Esophagus muscularis mucosa (tissue), 4 donors: Measurements from ENCODE around the gene KCNMB2. TPM values are rescaled to one million over a fixed set of nuclear protein-coding genes. Genes with fewer than 3 reads are reported as not detected.
"Not testable (repeated sequence)": the region's sequence is repeated elsewhere in the genome, so short reads cannot be mapped to it uniquely, and the experiment has no call there.

Experiments
- DNase-seq: peaks from one replicate; pipeline ENCODE4 v3.0.0-alpha.2; 2017; ENCODE audit errors: extremely low spot score
- H3K27ac ChIP-seq, 4 donors: fragments of 200-600 bp; sonication (generic); replicated peaks in 1 of 4; 1 replicate in 3 of 4; 2 replicates in 1 of 4; pipeline ENCODE4 v1.5.1; 2016 to 2019; ENCODE audit warnings: mild to moderate bottlenecking in 1 of 4
- H3K27me3 ChIP-seq, 4 donors: fragments of 200-600 bp; sonication (generic); one replicate each; pipeline versions ENCODE4 v1.5.1 to v1.6.0; 2016 to 2019
- H3K36me3 ChIP-seq, 4 donors: fragments of 200-600 bp; sonication (generic); one replicate each; pipeline ENCODE4 v1.5.1; 2016 to 2019
- H3K4me1 ChIP-seq, 4 donors: fragments of 200-600 bp; sonication (generic); one replicate each; pipeline ENCODE4 v1.5.1; 2016 to 2019
- H3K4me3 ChIP-seq, 4 donors: fragments of 200-600 bp; sonication (generic); 1 replicate in 2 of 4; 2 replicates in 2 of 4; pipeline ENCODE4 v1.5.1; 2016 to 2019; ENCODE audit warnings: mild to moderate bottlenecking in 4 of 4, moderate library complexity in 1 of 4
- H3K9me3 ChIP-seq, 4 donors: fragments of 200-600 bp; sonication (generic); 1 replicate in 3 of 4; 2 replicates in 1 of 4; pipeline ENCODE4 v1.5.1; 2016 to 2019
- EP300 ChIP-seq: sonication (generic); formaldehyde crosslinking; IDR thresholded peaks from one replicate; pipeline ENCODE4 v1.6.1; 2017; ENCODE audit warnings: antibody characterized with exemption
- POLR2A ChIP-seq: fragments of 450-650 bp; IDR thresholded peaks from one replicate; pipeline ENCODE4 v1.6.1; 2017; ENCODE audit warnings: antibody characterized with exemption, moderate library complexity, mild to moderate bottlenecking, low read depth
- POLR2AphosphoS5 ChIP-seq, 2 donors: sonication (generic); formaldehyde crosslinking; IDR thresholded peaks; one replicate each; pipeline ENCODE4 v1.6.1; 2017; ENCODE audit warnings: antibody characterized with exemption in 2 of 2
- WGBS: methylation state at CpG from one replicate; pipeline ENCODE4 v1.1.5; 2018; 5-methylcytosine and 5-hydroxymethylcytosine counted together
- intact Hi-C: fragments of 100-400 bp; cut with DNase I; formaldehyde crosslinking; loops from one replicate; pipeline ENCODE4 v1.15.1; 2023
- total RNA-seq, 4 donors: library from RNA; depleted of rRNA; stranded (reverse); fragments of >200 nt; gene quantifications; one replicate each; pipeline versions ENCODE4 v1.1.0 to v1.2.1, GENCODE V29; 2016
- TF ChIP-seq, protein P1 (sequence below), 3 experiments: fragments of 200-600 bp in 2 of 3; fragments of 450-650 bp in 1 of 3; sonication (generic) in 2 of 3; IDR thresholded peaks; one replicate each; pipeline ENCODE4 v1.5.1; 2017 to 2019; ENCODE audit warnings: antibody characterized with exemption in 3 of 3, mild to moderate bottlenecking in 2 of 3, moderate library complexity in 1 of 3

KCNMB2 gene
- total RNA-seq, 4 donors from 2014 or later = 0.17 to 0.40 TPM; not detected in 2

DNA sequence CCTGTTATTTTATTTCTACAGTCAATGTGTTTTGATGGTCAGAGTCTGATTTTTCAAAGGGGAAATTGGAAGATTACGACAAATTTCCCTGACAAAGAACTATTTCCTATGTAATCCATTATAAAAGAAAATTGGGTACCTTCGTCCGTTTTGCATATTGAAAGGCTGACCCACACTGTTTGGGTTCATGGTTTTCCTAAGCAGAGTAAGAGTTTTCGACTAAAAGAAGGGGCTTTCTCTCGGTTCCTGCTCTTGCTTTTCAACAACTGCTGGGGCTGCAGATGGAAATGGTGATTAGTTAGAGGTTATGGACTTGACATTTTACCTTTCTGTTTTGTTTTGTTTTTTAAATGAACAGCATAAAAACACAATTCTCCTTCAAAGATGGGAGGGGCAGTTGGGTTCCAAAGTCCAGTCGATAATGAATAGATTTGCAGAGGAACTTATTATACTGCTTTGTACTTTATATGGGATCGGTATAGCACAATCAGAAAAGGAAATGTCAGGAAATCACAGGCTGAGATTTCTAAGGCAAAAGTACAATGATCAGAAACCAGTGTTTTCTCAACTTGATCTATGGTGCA is 978 bp downstream of the KCNMB2 start:
- no peak overlapping the region for H3K27ac ChIP-seq

DNA sequence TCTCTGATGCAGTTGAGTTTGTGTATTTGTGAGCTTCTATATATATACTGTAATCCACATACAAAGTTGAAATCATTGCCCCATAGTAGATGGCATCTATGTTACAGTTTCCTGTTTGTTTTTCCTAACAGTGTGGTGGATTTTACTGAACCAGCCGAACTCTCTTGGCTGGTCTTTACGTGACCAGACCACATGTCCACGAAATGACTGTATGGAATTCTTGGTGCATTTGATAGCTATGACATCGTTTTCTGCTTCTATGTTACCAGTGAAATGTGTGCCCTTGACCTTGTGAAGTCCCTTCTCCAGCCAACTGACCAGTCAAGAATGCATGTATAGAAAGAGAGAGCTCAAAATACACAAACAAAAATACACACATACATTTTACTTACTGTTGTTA is 1.8 kb downstream of the KCNMB2 start:
- intact Hi-C loops = no loop called here
- Histone ChIP-seq H3K9me3 (no peaks in the 10 kb centered on the region), H3K27me3 (peaks cover 0 to 3% (median 0%) of the 10 kb centered on the region in 4 donors), H3K4me1 (peaks cover 0 to 18% (median 9%) of the 10 kb centered on the region in 4 donors), H3K36me3 (no peaks in the 10 kb centered on the region), H3K4me3 (no peak overlapping the region), H3K27ac (no peak overlapping the region)
- DNase-seq = no peak
- WGBS = 76% methylated on average over 4 of the region's 4 CpGs
- TF ChIP-seq EP300 = no peak
- TF ChIP-seq, protein P1, sequence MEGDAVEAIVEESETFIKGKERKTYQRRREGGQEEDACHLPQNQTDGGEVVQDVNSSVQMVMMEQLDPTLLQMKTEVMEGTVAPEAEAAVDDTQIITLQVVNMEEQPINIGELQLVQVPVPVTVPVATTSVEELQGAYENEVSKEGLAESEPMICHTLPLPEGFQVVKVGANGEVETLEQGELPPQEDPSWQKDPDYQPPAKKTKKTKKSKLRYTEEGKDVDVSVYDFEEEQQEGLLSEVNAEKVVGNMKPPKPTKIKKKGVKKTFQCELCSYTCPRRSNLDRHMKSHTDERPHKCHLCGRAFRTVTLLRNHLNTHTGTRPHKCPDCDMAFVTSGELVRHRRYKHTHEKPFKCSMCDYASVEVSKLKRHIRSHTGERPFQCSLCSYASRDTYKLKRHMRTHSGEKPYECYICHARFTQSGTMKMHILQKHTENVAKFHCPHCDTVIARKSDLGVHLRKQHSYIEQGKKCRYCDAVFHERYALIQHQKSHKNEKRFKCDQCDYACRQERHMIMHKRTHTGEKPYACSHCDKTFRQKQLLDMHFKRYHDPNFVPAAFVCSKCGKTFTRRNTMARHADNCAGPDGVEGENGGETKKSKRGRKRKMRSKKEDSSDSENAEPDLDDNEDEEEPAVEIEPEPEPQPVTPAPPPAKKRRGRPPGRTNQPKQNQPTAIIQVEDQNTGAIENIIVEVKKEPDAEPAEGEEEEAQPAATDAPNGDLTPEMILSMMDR (IDR thresholded peaks at IDR 0.05) = no peak
- TF ChIP-seq POLR2AphosphoS5 (IDR thresholded peaks at IDR 0.05) = no peak
- TF ChIP-seq POLR2A = no peak

More for the DNA sequence above, 978 bp downstream of the KCNMB2 start:
- Histone ChIP-seq H3K27me3 (peaks cover 0 to 3% (median 0%) of the 10 kb centered on the region in 4 donors), H3K9me3 (no peaks in the 10 kb centered on the region), H3K4me1 (peaks cover 0 to 18% (median 9%) of the 10 kb centered on the region in 4 donors), H3K36me3 (no peaks in the 10 kb centered on the region), H3K4me3 (peak overlapping the region; percentile 43 to 54 (median 45))
- no peak for DNase-seq
- intact Hi-C loops = no loop called here
- WGBS = 51% methylated on average over 7 of the region's 7 CpGs
- TF ChIP-seq, protein P1 (IDR thresholded peaks at IDR 0.05) = no peak
- TF ChIP-seq EP300 = no peak
- no peak for TF ChIP-seq POLR2AphosphoS5 (IDR thresholded peaks at IDR 0.05)
- no peak for TF ChIP-seq POLR2A

DNA sequence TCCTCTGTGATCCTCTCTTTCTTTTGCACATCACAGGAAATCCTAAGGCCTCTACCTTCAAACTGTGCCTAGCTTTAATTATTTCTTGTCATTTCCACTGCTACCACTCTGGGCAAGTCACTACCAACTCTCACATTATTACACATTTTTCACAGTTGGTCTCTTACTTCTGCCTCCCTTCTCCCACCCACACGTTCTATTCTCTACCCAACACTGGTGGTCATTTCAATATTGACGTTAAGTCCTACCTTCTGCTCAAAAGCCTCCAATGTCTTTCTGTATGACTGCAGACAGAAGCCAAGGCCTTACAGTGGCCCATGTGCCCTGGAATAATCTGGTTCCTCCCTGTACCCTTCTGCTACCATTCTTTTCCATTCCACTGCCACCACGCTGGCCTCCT is 3.9 kb downstream of the KCNMB2 start:
- Histone ChIP-seq H3K36me3 (no peaks in the 10 kb centered on the region), H3K27ac (no peak overlapping the region), H3K4me1 (peaks cover 0 to 18% (median 9%) of the 10 kb centered on the region in 4 donors), H3K27me3 (peaks cover 0 to 3% (median 0%) of the 10 kb centered on the region in 4 donors), H3K9me3 (no peaks in the 10 kb centered on the region), H3K4me3 (no peak overlapping the region)
- no peak for DNase-seq
- TF ChIP-seq POLR2A (no peak), EP300 (no peak), POLR2AphosphoS5 (IDR thresholded peaks at IDR 0.05) (no peak)
- TF ChIP-seq, protein P1 (IDR thresholded peaks at IDR 0.05) = no peak
- WGBS = 93% methylated on average over 3 of the region's 3 CpGs
- intact Hi-C loops = no loop called here

DNA sequence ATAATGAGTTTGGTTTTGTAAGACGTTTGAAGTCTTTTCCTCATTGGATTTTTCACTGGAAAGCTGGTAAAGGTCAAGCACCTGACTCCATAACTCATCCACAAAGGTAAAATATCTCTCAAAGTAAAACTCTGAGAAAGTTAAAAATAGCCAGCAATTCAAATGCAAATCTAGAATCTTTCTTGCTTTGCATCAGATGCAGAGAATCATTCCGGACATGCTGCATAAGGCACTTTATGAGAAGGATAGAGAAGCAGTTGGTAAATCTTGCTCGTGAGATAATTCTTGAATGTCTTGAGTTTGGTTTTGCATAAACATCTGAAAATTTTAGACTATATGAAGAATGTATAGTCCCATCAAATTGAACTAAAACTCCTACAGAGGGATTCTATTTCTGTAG is 9.1 kb downstream of the KCNMB2 start:
- H3K27me3 ChIP-seq = peaks cover 0 to 3% (median 0%) of the 10 kb centered on the region in 4 donors
- H3K4me3 ChIP-seq = no peak overlapping the region
- 77% methylated on average over 3 of the region's 3 CpGs for WGBS
- H3K4me1 ChIP-seq = no peaks in the 10 kb centered on the region
- H3K36me3 ChIP-seq = no peaks in the 10 kb centered on the region
- TF ChIP-seq POLR2AphosphoS5 (IDR thresholded peaks at IDR 0.05) (no peak), POLR2A (no peak), EP300 (no peak)
- TF ChIP-seq, protein P1 (IDR thresholded peaks at IDR 0.05) = no peak
- no peaks in the 10 kb centered on the region for H3K9me3 ChIP-seq
- no peak for DNase-seq
- no peak overlapping the region for H3K27ac ChIP-seq
- intact Hi-C loops = no loop called here

DNA sequence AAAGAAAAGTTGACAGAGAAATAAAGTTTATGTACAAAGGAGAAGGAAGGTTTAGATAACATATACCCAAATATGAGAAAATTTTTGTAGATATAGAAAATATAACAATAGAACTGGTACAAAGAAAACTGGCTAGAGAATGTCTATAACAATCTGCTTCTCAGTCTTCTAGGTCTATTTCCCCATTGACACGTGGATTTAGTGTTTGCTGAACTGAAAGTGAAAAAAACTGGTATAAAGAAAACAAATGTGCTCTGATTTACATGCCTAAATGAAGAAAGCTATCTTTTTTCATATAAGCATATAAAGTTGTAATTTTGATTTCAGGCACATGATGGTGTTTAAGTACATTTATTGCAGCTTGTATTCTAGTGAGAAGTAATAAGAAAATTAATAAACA is 9.8 kb downstream of the KCNMB2 start:
- DNase-seq = no peak
- Histone ChIP-seq H3K4me3 (no peak overlapping the region), H3K27me3 (peaks cover 0 to 3% (median 0%) of the 10 kb centered on the region in 4 donors), H3K4me1 (no peaks in the 10 kb centered on the region), H3K36me3 (no peaks in the 10 kb centered on the region), H3K9me3 (no peaks in the 10 kb centered on the region), H3K27ac (no peak overlapping the region)
- TF ChIP-seq POLR2A (no peak), EP300 (no peak), POLR2AphosphoS5 (IDR thresholded peaks at IDR 0.05) (no peak)
- TF ChIP-seq, protein P1 (IDR thresholded peaks at IDR 0.05) = no peak
- intact Hi-C loops = no loop called here
- 63% methylated on average over 1 of the region's 1 CpG for WGBS

DNA sequence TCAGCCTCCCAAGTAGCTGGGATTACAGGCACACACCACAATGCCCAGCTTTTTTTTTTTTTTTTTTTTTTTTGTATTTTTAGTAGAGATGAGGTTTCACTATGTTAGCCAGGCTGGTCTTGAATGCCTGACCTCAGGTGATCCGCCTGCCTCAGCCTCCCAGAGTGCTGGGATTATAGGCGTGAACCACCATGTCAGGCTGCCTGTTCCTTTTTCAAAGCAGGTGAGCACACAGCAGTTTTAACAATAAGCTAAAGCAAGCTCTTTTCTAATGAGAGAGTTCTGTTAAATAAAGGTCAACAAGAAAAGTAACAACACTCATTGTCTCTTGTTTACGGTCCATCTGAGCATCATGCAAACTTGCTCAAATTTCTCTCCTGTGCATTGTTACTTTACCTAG is 13.2 kb downstream of the KCNMB2 start:
- DNase-seq = not testable (repeated sequence)

More for the DNA sequence above, 13.2 kb downstream of the KCNMB2 start:
- H3K4me3 ChIP-seq, H3K36me3 ChIP-seq, H3K27ac ChIP-seq, H3K27me3 ChIP-seq, H3K9me3 ChIP-seq, intact Hi-C loops, H3K4me1 ChIP-seq: not testable (repeated sequence)
- 92% methylated on average over 3 of the region's 3 CpGs for WGBS
